HS-5 (cell line): ENCODE results near the gene PIPOX.

Experiments used
- DNase-seq: peaks from one replicate; pipeline ENCODE4 v3.0.0-alpha.2; 2012; ENCODE audit warnings: low read depth

The PIPOX gene

DNA sequence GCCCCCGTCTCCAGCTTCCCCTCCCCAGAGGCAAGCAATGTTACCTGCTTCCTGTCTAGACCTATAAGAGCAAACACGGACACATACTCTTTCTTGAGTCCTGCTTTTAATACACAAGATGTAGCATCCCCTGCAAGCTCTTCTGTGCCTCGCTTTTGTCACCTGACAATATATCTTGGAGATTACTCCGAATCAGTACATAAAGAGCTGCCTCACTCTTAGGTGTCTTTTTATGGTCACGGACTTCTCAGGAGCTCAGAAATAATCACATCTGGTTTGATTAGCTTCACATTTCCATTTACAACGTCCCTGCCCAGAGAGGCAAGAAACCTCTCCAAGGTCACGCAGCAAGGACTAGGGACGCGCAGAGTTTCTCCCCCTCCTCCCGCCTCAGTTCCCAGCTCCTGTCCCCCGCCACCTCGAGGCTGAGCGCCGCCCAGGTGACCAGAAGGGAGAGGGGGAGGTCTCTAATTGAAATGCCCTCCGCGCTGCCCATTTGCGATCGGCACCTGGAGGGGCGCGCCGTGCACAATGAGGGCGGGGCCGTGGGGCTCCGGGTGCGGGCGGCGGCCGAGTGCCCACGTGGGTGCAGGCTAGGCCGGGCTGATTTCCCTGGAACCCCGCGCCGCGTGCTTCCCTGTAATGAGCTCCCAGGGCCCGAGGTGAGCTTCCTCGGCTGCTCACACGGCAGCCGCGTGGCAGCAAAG, 23.3 kb upstream of the PIPOX start:
- DNase-seq = no peak

DNA sequence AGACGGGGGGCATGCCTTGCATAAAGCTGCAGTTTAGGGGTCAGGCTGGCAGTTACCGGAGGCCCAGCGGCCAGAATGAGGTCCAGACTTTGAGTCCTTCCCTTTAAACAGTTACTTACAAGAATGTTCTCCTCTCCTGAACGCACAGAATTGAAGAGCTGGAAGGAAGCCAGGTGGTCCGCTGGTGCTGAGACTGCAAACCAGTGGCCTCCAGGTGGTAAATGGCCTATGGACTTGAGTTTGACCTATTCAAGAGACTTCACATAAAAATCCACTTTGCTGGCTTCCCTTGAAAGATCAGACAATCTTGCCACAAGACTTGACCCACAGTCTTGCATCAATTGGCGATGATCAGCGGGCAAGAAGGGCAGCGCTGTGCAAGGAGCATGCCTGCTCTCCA, 22.4 kb upstream of the PIPOX start:
- no peak for DNase-seq

DNA sequence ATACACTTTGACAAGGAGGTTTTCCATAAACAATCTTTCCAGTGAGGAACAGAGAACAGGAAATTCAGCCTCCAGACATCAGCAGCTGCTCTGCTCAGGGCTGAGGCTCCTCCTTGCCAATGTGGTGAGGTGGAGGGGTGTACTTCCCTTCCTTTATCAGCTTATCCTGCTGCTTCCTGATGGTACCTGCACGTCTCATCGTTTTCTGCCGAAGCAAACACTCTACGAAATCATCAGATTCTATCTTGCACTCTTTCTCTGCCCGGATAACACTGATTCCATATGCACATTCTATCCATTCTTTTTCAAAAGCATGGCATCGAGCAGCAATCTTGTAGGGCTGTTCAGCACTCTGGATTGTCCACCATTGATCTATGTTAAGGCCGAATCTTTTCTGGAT, 21.7 kb upstream of the PIPOX start:
- no peak for DNase-seq

DNA sequence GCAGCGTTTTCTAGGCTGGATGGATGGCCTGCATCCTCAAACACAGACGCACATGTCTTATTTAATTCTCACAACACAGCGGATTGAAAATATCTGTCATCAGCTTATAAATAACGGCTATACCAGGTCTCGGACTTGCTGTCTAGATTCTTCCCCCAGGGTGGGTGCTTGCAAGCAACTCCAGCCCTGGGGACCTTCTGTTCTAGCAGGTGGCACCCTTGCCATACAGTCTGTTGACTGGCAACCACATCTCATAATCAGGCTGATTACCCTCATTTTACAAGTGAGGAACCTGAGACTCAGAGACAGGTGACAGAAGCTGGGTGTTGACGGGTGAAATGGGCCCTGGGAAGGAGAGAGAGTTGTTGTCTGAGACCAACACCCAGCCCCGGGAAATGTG, 20.9 kb upstream of the PIPOX start:
- DNase-seq = no peak

DNA sequence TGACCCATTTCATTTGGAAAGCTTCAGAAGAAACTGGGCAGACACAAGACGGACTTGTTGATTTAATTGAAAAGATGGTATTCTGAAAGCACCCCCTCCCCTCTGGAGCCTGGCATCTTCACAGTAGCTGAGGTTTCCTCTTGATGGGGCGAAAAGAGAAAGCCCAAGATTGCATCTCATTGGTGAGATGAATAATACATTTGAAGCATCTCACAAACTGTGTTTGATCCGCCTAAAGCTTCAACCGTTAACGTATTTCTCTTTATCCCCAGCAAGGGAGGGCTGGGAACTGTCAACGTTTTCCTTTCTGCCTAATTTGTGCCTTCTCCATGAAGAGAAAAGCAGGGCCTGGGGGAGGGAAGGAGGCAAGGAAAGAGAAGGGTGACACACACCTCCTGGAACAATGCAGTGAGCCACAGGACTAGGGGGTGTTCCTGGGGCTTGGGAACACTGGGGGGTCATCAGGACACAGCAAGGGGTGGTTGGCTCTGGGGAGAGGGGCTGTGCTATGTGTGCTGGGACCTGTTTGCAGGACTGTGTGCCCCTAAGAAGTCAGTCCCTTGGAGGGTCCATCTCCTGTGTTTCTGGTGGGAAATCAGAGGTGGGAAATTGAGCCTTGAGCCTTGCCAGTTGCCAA, 18.5 kb upstream of the PIPOX start:
- DNase-seq = no peak

DNA sequence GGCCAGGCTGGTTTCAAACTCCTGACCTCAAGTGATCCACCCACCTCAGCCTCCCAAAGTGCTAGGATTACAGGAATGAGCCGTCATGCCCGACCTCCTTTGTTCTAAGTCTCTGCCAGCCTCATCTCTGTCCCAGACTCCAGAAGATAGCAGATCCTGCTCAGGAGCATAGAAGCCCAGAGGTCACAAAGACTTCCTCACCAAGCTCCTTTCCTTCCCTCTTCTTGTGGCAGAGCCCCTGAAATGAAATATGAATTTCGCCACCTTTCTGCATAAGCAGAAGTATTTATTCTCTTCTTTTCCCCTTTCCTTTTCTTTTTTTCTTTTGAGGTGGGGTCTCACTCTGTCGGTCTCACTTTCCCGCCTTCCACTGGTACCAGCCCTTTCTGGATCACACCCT, 11.5 kb upstream of the PIPOX start:
- DNase-seq = no peak

DNA sequence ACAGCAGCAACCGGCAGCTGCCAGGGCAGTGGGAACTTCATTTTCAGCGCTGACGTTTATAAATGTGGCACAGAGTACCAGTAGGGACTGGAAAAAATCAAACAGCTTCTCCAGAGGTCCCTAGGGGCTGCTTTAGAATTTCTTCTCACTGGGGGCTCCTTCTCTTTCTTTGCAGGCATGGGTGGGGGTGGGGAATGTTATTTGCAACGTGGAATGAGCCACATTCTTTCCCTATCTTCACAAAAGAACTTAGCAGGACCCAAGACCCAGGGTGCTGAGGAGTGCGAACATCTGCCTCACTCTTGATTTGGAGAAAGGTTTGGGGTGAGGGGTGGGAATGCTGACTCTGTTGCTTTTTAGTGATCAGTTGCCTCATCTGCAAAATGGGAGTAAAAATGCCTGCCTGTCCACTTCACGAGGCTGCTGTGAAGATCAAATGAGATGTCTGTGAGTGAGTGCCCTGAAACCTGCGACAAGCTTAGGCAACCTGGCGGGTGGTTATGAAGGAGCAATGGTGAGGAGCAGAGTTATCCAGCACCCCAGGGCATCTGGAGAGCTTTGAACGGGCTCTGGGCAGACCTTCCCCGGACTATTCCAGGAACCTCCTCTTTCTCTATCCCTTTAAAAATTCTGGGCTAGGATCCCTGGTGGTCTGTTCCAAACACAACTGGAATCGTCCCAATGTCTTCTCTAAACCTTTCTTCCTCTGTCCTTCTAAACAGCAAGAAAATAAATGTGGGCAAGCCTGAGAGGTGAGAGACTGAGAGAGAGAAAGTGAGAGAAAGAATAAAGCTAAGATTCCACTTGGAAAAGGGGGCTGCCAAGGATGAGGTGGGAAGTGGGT, 10.7 kb upstream of the PIPOX start:
- DNase-seq = no peak

DNA sequence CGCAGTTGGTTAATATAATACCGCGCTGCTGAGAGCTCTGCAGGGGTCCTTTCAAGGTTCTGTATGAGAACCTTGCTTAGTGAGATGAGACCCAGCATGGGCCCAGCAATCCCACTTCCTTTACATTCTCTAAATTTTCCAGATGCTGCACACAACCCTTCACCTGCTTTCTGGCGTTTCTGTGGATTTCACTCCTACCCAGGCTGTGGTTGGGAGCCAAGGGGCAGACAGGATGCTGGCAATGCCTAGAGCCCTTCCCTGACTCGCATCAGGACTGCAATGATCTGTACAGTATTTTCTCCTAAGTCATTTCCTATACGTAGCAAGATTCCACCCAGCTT, 10.1 kb upstream of the PIPOX start:
- DNase-seq = no peak

DNA sequence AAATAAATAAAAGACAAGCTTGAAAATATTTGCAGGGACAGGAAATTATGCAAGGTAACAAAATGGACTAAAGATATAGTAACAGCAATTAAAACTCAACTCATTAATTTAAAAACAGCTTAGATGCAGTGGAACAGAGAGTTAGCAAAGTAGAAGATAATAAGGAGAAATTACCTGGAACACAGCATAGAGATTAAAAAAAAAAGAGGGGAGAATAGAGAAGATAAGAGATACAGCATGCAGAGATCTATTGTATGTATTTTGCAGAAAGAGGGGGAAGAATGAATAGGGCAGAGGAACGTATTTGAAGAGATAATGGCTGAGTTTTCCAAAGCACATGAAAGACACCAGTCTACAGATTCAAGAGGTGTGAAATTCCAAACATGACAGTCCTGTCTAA, 8.4 kb upstream of the PIPOX start:
- DNase-seq = no peak

DNA sequence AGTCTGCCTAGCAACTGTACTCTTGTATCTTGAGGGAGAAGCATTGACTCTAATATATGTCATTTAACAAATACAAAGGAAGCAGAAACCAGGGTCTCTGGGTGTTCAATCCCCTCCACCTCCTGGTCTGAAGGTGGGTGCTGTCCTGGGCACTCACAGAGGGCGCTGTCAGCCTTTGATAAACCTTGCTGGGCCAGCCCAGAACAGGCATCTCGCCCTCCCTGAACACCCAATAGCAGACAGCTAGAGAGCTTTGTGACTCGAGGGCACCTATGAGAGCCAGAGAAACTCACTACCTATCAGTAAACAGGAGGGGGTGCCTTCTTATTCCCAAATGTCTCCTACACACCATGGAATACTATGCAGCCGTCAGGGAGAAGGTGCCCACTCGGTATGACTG, 6.4 kb upstream of the PIPOX start:
- DNase-seq = no peak

DNA sequence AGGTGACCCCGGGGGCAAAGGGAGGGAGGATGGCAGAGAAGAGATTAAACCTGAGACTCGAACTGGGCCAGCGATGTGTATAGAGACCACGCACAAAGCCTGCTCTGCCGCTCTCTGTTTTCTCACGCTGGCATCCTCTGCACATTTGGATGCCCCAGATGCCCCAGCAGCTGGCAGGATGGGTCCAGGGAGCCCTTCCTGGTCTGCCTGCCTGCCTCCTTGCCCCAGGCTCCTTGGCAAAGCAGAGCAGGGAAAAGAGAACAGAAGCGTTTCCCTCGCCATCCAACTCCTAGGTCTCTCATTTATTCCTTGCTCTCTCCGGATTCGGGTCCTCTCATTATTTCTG, 5.2 kb upstream of the PIPOX start:
- DNase-seq = no peak

DNA sequence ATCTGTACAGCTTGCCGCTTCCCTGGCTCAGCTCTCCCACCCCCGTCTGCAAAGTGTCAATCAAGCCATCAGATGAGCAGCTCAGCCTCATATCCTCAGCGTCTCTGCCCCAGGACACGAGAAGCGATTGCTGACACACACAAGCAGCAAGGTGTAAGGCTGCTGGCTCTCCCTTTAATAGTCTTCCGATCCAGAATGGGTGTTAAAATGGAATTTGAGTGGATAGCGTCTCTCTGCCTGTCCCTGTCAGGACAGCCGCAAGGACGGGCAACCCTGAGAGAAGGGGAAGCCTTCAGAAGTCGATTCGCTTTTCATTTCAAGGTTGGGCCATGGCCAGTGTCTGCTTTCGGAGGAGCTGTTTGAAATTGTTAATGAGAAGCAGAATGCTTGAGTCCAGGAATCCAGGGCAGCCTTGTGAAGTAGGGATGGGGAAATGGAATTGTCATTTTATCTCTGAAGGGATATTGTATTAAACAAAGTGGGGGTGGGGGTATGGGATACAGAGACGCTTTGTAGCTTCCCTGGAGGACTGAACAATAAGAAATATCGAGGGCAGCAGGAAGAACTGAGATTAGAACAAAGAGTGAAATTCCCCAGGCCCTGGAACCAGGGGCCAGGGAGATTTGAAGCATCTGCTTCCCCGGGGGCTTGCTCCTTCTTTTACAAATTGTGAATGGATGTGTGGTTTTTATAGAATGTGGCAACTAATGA, 4.7 kb upstream of the PIPOX start:
- no peak for DNase-seq

DNA sequence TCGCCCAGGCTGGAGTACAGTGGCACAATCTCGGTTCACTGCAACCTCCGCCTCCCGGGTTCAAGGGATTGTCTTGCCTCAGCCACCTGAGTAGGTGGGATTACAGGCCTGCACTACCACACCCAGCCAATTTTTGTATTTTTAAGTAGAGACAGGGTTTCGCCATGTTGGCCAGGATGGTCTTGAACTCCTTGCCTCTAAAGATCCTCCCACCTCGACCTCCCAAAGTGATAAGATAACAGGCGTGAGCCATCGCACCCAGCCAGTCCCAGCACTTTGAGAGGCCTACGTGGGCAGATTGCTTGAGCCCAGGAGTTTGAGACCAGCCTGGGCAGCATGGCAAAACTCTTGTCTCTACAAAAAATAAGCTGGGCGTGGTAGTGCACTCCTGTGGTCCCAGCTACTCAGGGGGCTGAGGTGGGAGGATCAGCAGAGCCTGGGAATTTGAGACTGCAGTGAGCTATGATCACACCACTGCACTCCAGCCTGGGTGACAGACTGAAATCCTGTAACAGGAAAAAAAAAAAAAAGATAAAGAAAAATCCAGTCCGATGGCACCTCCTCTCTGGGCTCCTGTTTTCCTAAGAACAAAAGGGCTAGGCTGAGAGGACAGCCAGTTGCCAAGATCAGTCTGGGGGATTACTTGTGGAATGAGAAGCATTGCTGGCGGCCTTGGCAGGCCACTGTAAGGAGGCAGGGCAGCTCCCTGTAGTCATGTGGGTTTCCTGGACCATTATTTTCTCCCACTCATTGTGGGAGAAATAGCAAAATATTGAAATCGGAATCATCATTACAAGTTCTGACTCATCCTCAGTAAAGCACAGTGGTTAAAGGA, 3.0 kb upstream of the PIPOX start:
- peak; percentile 76 for DNase-seq

DNA sequence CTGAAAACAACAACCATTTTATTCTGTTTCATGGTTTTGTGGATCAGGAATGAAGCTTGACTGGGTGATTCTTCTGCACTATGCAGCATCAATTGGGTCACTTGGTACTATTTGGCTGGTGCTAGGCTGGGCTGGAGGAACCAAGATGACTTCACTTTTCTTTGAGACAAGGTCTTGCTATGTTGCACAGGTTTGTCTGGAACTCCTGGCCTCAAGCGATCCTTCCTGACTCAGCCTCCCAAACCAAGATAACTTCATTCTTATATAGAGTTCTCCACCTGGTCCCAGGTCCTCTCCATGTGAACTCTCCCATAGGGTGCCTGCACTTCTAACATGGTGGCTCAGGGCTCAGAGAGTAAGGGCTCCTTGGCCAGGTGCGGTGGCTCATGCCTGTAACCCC, 1.9 kb upstream of the PIPOX start:
- DNase-seq = no peak

DNA sequence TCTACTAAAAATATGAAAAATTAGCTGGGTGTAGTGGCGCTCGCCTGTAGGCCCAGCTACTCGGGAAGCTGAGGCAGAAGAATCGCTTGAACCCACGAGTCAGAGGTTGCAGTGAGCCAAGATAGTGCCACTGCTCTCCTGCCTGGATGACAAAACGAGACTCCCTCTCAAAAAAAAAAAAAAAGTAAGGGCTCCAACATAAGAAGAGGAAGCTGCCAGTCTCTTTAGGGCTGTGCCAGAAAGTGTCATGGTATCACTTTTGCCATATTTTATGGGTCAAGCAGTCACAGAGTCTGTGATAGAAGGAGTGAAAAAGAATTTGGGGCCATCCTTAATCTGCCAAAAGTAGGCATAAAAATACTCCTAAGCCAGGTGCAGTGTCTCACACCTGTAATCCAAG, 1.4 kb upstream of the PIPOX start:
- DNase-seq = no peak

DNA sequence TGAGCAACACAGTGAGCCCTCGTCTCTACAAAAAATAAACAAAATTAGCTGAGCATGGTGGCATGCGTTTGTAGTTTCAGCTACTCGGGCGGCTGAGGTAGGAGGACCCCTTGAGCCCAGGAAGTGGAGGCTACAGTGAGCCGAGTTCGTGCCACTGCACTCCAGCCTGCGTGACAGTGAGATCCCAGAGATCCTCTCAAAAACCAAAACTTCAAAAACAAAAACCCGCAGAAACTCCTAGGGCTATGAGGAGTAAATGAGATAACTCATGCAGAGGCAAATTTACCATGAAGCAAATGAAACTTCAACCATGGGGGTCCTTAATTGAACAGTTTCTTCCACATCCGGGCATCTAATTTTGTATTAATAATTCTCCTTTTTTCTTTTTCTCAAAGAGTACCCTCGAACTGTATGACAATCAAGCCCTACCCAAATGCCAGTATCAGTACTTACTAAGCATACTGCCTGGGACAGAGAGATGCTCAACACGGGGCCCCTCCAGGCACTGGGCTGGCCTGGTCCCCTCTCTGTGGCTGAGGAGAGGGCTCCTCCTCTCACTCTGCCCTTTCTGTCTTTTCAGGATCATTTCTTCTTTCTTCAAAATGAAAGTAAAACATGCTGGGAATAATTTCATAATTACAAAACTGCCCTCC, 789 bp upstream of the PIPOX start:
- DNase-seq = no peak

DNA sequence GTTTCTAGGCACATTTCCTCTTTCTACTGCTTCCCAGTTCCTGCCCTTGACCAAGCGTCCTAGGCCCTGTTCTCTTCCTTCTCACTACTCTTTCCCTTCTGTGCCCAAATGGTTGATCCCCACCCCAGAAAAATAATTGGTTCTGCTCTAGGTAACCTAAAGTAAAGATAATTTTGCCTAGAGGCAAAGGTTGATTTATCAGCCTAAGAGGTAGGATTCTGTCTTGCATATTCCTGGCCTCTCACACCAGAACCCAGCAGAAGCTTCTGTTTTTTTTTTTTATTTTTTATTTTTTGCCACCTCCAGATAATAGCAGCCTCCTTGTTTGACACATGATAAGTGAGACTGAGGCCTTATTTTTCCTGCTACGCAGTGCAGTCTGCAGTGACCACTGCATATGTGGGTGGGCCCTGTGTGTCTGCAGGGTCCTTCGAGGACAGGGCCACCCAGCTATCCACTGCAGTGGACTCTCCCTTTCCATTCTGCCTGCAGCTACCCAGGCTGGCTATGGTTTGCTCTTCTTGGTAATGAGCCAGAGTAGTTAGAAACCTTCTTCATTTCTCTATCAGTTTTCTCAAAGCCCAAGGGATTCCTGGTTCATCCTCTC, 701 bp downstream of the PIPOX start:
- no peak for DNase-seq

DNA sequence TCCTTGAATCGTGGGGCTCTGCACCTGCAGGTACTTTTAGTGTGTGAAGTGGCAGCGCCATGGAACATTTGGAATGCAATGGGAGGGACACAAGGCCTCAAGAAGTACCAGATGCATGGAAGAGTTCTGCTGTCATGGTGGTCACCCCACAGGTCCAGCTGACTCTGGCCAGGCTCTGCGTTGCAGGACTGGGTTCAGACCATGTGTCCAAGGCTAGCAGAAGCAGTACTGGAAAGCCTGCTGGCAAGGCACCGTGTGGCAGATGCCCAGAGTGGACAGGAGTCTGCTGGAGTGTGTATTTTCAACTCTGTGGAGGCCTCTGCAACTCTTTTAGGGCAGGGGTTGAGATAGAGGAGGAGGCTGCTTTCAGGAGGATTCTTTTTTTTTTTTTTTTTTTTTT, 2.1 kb downstream of the PIPOX start:
- no peak for DNase-seq

DNA sequence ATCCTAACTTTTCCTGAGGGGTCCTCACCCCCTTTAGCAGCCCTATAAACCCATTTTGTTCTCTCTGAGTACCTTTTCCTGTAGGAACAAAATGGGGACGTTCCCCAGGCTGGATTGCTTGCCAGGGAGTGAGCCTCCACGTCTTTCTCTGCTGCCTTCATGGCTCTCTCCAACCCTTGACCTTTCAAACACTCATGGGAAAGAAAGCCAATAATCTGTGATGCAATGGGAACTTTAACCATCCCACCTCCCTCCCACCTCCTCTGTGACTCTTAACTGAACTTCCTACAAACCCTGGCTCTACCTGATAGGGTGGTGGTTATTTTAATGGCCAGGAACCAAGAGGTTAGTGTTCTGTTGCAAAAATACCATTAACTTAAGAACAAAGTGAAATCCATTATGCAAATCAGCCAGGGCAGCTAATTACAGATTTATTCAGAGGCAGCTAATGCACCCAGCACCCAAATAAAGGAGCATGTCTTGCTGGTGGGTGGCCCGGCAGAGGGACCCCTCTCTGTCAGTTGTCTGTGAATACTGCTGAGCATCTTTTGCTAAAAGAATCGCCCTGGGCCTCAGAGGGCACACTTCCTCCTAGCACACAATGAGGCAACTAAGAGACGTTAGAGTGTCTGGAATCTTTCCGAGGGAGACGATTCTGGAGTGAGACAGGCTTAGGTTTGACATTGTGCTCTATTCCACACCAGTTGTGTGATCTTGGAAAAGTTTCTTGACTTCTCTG, 3.0 kb downstream of the PIPOX start:
- no peak for DNase-seq

DNA sequence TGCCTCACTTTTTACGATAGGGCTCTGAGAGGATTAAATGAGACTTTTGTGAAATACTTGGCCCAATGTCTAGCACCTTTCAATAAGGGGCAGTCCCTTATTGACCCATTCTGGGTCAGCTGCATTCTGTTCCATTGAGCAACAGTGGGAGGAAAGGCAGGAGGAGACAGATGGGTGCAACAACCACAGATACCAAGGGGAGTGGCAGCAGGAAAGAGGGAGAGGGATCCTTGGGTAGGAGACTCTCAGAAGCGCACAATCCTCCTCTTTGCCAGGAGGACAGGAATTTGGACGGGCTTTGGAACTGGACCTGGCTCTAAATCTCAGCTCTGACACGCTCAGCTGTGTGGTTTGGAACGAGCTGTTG, 3.5 kb downstream of the PIPOX start:
- no peak for DNase-seq
